Mucosa of descending colon (tissue), 3 donors: ENCODE measurements around the gene DEAF1. TPM values are rescaled to one million over a fixed set of nuclear protein-coding genes. Genes with fewer than 3 reads are reported as not detected.
A peak's percentile ranks its signal among the peaks of the same experiment; 100 is the strongest.

ENCODE experiments used
- ATAC-seq: fragments of 200-7000 bp; cut with Tn5 transposase; one replicate; pipeline ENCODE4 v1.9.1; 2020; ENCODE audit warnings: mild to moderate bottlenecking, moderate library complexity
- DNase-seq, 3 donors: peaks; one replicate each; pipeline ENCODE4 v3.0.0-alpha.2; 2020
- H3K36me3 ChIP-seq: fragments of 200-600 bp; one replicate; pipeline ENCODE4 v1.8.0; 2021; ENCODE audit warnings: low read depth, mild to moderate bottlenecking
- H3K4me1 ChIP-seq: fragments of 200-600 bp; one replicate; pipeline ENCODE4 v1.8.0; 2021; ENCODE audit warnings: low read depth, mild to moderate bottlenecking
- H3K4me3 ChIP-seq: fragments of 200-600 bp; one replicate; pipeline ENCODE4 v1.8.0; 2021; ENCODE audit warnings: mild to moderate bottlenecking
- H3K9me3 ChIP-seq: fragments of 200-600 bp; one replicate; pipeline ENCODE4 v1.8.0; 2021; ENCODE audit warnings: mild to moderate bottlenecking
- CTCF ChIP-seq: fragments of 200-600 bp; IDR thresholded peaks from one replicate; pipeline ENCODE4 v1.8.0; 2022; ENCODE audit warnings: antibody characterized with exemption, mild to moderate bottlenecking
- intact Hi-C, 2 donors: fragments of 100-400 bp; cut with DNase I in 1 of 2; cut with micrococcal nuclease in 1 of 2; formaldehyde crosslinking; loops; one replicate each; pipeline versions ENCODE4 v1.11.0 to v1.11.1; 2022; cut with DNase I, micrococcal nuclease
- total RNA-seq, 3 donors: library from RNA; stranded (reverse); fragmentation: NEBNext Ultra II Directional in 2 of 3; extraction: Animal tissue kit (Norgen Biotek cat#: 25700) in 2 of 3; gene quantifications; one replicate each; pipeline versions ENCODE4 v1.2.1 to v1.2.4, GENCODE V29; 2021 to 2023
- donor health status: DM: no; HTN: no; CAD: no; lungs with moderate emphysema.
- donor health status: DM: no; HTN: no; CAD: no.
- donor health status: DM: no; HTN: yes; CAD: no.

The DEAF1 gene
- total RNA-seq, 3 donors from 2014 or later = 25.1 to 35.7 (median 25.9) TPM

- H3K36me3 ChIP-seq = no peaks in the 10 kb centered on the region
- intact Hi-C loops = loop anchor here (5.0 to 10.0 kb wide), 3 partner anchors 62 to 172 kb away; no protein-coding TSS in a partner anchor
- DNase-seq (peak; percentile 78 to 91 (median 90)), ATAC-seq (peak; percentile 73)
- TF ChIP-seq CTCF = no peak
- H3K4me3 ChIP-seq = no peak overlapping the region
- peaks cover 24% of the 10 kb centered on the region for H3K4me1 ChIP-seq
- H3K9me3 ChIP-seq = no peaks in the 10 kb centered on the region
These were observed 31.5 kb upstream of the DEAF1 start for GRCh38 chr11:726278-727220.

- ATAC-seq = peak; percentile 39
- intact Hi-C loops = loop anchor here (5.0 to 10.0 kb wide), 3 partner anchors 61 to 171 kb away; no protein-coding TSS in a partner anchor
- Histone ChIP-seq H3K9me3 (no peaks in the 10 kb centered on the region), H3K36me3 (no peaks in the 10 kb centered on the region), H3K4me1 (peaks cover 29% of the 10 kb centered on the region), H3K4me3 (no peak overlapping the region)
- peak; percentile 26 to 71 (median 64) for DNase-seq
- TF ChIP-seq CTCF = no peak
These were observed 30.7 kb upstream of the DEAF1 start for GRCh38 chr11:725624-726202.

- TF ChIP-seq CTCF = no peak
- H3K4me3 ChIP-seq = no peak overlapping the region
- intact Hi-C loops = loop anchor here (5.0 to 10.0 kb wide), 3 partner anchors 60 to 170 kb away; no protein-coding TSS in a partner anchor
- DNase-seq (peak in 1 of 3 donors; percentile 59), ATAC-seq (no peak)
- no peaks in the 10 kb centered on the region for H3K36me3 ChIP-seq
- peaks cover 37% of the 10 kb centered on the region for H3K4me1 ChIP-seq
- no peaks in the 10 kb centered on the region for H3K9me3 ChIP-seq
These were observed 29.9 kb upstream of the DEAF1 start for GRCh38 chr11:724778-725386.

- no peaks in the 10 kb centered on the region for H3K36me3 ChIP-seq
- no peak for TF ChIP-seq CTCF
- H3K4me1 ChIP-seq = peaks cover 38% of the 10 kb centered on the region
- intact Hi-C loops = loop anchor here (10.0 kb wide), 2 partner anchors 59 to 169 kb away; no protein-coding TSS in a partner anchor
- no peak overlapping the region for H3K4me3 ChIP-seq
- H3K9me3 ChIP-seq = no peaks in the 10 kb centered on the region
- ATAC-seq (no peak), DNase-seq (peak; percentile 19 to 57 (median 47))
These were observed 29.2 kb upstream of the DEAF1 start for GRCh38 chr11:724049-724777.
